HepG2 (cell line): ENCODE data around the gene STEAP3. TPM values are rescaled to one million over a fixed set of nuclear protein-coding genes. Genes with fewer than 3 reads are reported as not detected.

Source experiments
- ATAC-seq: fragments of 200-7000 bp; cut with Tn5 transposase; 3 replicates; pipeline ENCODE4 v1.9.1; 2020; ENCODE audit warnings: mild to moderate bottlenecking, moderate library complexity
- BruUV-seq: library from RNA; stranded (reverse); fragments of 400-500 nt; replicated peaks from 2 replicates; lab custom pipeline; 2021; lab: Mats Ljungman, UMichigan
- CTCF ChIA-PET: fragments of 300-600 bp; formaldehyde crosslinking; extraction: SDS; loops from one replicate; lab custom pipeline; 2021; ENCODE audit warnings: low total read pairs, inconsistent platforms, low intra/inter-chr PET ratio; lab: Yijun Ruan, JAX
- POLR2A ChIA-PET: fragments of 350-600 bp; sonication (Branson Sonifier 250); formaldehyde crosslinking; loops from one replicate; lab custom pipeline; 2020; ENCODE audit warnings: antibody characterized with exemption, inconsistent platforms; lab: Yijun Ruan, JAX
- DNase-seq: peaks from one replicate; pipeline ENCODE4 v3.0.0-alpha.2; 2015; ENCODE audit warnings: low spot score
- FAIRE-seq: peaks from 3 replicates; lab custom pipeline; 2011; peaks lifted over from hg19 to GRCh38; lab: Jason Lieb, UNC
- H2AFZ ChIP-seq: one replicate; pipeline ENCODE4 v1.6.1; 2011; ENCODE audit warnings: low read length, inconsistent platforms
- H3K27ac ChIP-seq: fragments of 300-600 bp; 3 replicates; pipeline ENCODE4 v1.8.0; 2011; ENCODE audit warnings: mixed run types, mild to moderate bottlenecking, mixed read lengths, low read length, inconsistent platforms; ENCODE audit not compliant: insufficient read depth; ENCODE audit errors: extremely low read length
- H3K27me3 ChIP-seq, 2 experiments: fragments of 200-600 bp in 1 of 2; 2 replicates in 1 of 2; 3 replicates in 1 of 2; pipeline versions ENCODE4 v1.6.0 to v1.8.0; 2011; ENCODE audit warnings: low read length in 2 of 2, mild to moderate bottlenecking in 2 of 2, moderate library complexity in 2 of 2, inconsistent platforms in 1 of 2; ENCODE audit not compliant: insufficient read depth in 2 of 2, control insufficient read depth in 1 of 2
- H3K36me3 ChIP-seq, 2 experiments: fragments of 200-600 bp in 1 of 2; replicated peaks in 1 of 2; 2 replicates in 1 of 2; 3 replicates in 1 of 2; pipeline versions ENCODE4 v1.5.1 to v1.8.0; 2011; ENCODE audit warnings: low read length in 2 of 2, inconsistent platforms in 1 of 2; ENCODE audit not compliant: insufficient read depth in 2 of 2, control insufficient read depth in 1 of 2
- H3K4me1 ChIP-seq: 2 replicates; pipeline ENCODE4 v1.5.1; 2012; ENCODE audit warnings: low read length, inconsistent platforms; ENCODE audit not compliant: insufficient read depth
- H3K4me2 ChIP-seq: 2 replicates; pipeline ENCODE4 v1.6.0; 2011; ENCODE audit warnings: low read depth, low read length, inconsistent platforms
- H3K4me3 ChIP-seq, 3 experiments: fragments of 200-600 bp in 1 of 3; sonication (generic), shearing (Covaris generic) in 1 of 3; replicated peaks in 1 of 3; 2 replicates each; pipeline ENCODE4 v1.5.1; 2011 to 2016; ENCODE audit warnings: low read length in 3 of 3, inconsistent platforms in 2 of 3, low read depth in 2 of 3, mild to moderate bottlenecking in 2 of 3, control low read depth in 1 of 3, mixed read lengths in 1 of 3; ENCODE audit not compliant: insufficient read depth in 1 of 3
- H3K79me2 ChIP-seq: one replicate; pipeline ENCODE4 v1.6.1; 2011; ENCODE audit warnings: low read length, inconsistent platforms; ENCODE audit not compliant: insufficient read depth
- H3K9ac ChIP-seq: 2 replicates; pipeline ENCODE4 v1.6.0; 2011; ENCODE audit warnings: mild to moderate bottlenecking, low read depth, low read length, inconsistent platforms; ENCODE audit not compliant: insufficient read depth
- H3K9me3 ChIP-seq: 2 replicates; pipeline ENCODE4 v1.5.1; 2012; ENCODE audit warnings: mild to moderate bottlenecking, low read length
- H4K20me1 ChIP-seq: 2 replicates; pipeline ENCODE4 v1.6.0; 2011; ENCODE audit warnings: inconsistent platforms, mild to moderate bottlenecking, low read length, moderate library complexity; ENCODE audit not compliant: insufficient read depth
- MTF2 ChIP-seq: sonication (generic); formaldehyde crosslinking; IDR thresholded peaks from 2 replicates; pipeline ENCODE4 v1.5.0; 2020; ENCODE audit warnings: missing genetic modification reagents, borderline replicate concordance
- NFATC3 ChIP-seq: sonication (generic); formaldehyde crosslinking; IDR thresholded peaks from 2 replicates; pipeline ENCODE4 v1.5.1; 2020; ENCODE audit warnings: mild to moderate bottlenecking, missing genetic modification reagents
- POGZ ChIP-seq: sonication (generic); formaldehyde crosslinking; IDR thresholded peaks from 2 replicates; pipeline ENCODE4 v1.4.0; 2020; ENCODE audit warnings: mild to moderate bottlenecking, missing genetic modification reagents
- POLR2AphosphoS2 ChIP-seq: IDR thresholded peaks from 2 replicates; pipeline ENCODE4 v1.6.1; 2011; ENCODE audit warnings: low read depth, low read length, improper control_type of control experiment
- TCF7L2 ChIP-seq: IDR thresholded peaks from 2 replicates; pipeline ENCODE4 v1.6.1; 2011; ENCODE audit warnings: mild to moderate bottlenecking, low read depth, low read length, moderate library complexity
- ZKSCAN5 ChIP-seq: sonication (generic); formaldehyde crosslinking; IDR thresholded peaks from 2 replicates; pipeline ENCODE4 v1.5.1; 2020; ENCODE audit warnings: mild to moderate bottlenecking, missing genetic modification reagents
- ZNF382 ChIP-seq: sonication (generic); formaldehyde crosslinking; IDR thresholded peaks from 2 replicates; pipeline ENCODE4 v1.5.0; 2020; ENCODE audit warnings: missing genetic modification reagents, mild to moderate bottlenecking, borderline replicate concordance
- ZNF550 ChIP-seq: sonication (generic); formaldehyde crosslinking; IDR thresholded peaks from 2 replicates; pipeline ENCODE4 v1.4.0; 2020; ENCODE audit warnings: mild to moderate bottlenecking, missing genetic modification reagents, borderline replicate concordance
- WGBS: methylation state at CpG from one replicate; pipeline ENCODE4 v1.1.6; 2017; ENCODE audit warnings: low lambda C conversion rate; 5-methylcytosine and 5-hydroxymethylcytosine counted together
- in situ Hi-C: cut with HindIII; loops from 2 replicates; pipeline ENCODE4 v1.10.0; 2017; ENCODE audit warnings: low pct_unique_long_range_greater_than_20kb; ENCODE audit not compliant: extremely low pct_ligation_motif_present
- intact Hi-C: fragments of 100-400 bp; cut with micrococcal nuclease; formaldehyde crosslinking; loops from one replicate; pipeline ENCODE4 v1.10.0; 2022; ENCODE audit not compliant: unreplicated experiment
- polyA plus RNA-seq, 8 experiments: library from polyadenylated mRNA; depleted of rRNA in 3 of 8; stranded (reverse) in 7 of 8; unstranded in 1 of 8; fragments of >200 nt; fragmentation: Illumina TruSeq in 4 of 8; extraction: Trizol in 4 of 8; gene quantifications; 2 replicates each; pipeline versions ENCODE4 v1.2.1 to v1.2.3, GENCODE V29; 2011 to 2016; ENCODE audit warnings: low read depth in 4 of 8, missing spikeins in 1 of 8, mixed read lengths in 1 of 8; ENCODE audit not compliant: insufficient read depth in 1 of 8
- total RNA-seq, 5 experiments: library from RNA; depleted of rRNA; stranded (reverse); fragments of >200 nt; fragmentation: Illumina TruSeq; extraction: Trizol; gene quantifications; 2 replicates each; pipeline ENCODE4 v1.2.3, GENCODE V29; 2016; ENCODE audit warnings: low read depth in 1 of 5
- TF ChIP-seq, protein P1 (sequence below): sonication (generic); formaldehyde crosslinking; conservative IDR thresholded peaks from 2 replicates; pipeline ENCODE4 v1.8.0; 2022; ENCODE audit warnings: low read depth, missing genetic modification reagents
- TF ChIP-seq, protein P2 (sequence below): sonication (generic); formaldehyde crosslinking; IDR thresholded peaks from 2 replicates; pipeline ENCODE4 v1.4.0; 2020; ENCODE audit warnings: missing genetic modification reagents, borderline replicate concordance
- TF ChIP-seq, protein P3 (sequence below): sonication (generic); formaldehyde crosslinking; IDR thresholded peaks from 2 replicates; pipeline ENCODE4 v1.8.0; 2022; ENCODE audit warnings: mild to moderate bottlenecking, missing genetic modification reagents; ENCODE audit not compliant: insufficient replicate concordance
- TF ChIP-seq, protein P4 (sequence below): sonication (generic); formaldehyde crosslinking; IDR thresholded peaks from 2 replicates; pipeline ENCODE4 v1.5.1; 2020; ENCODE audit warnings: mild to moderate bottlenecking, missing genetic modification reagents, moderate library complexity

STEAP3 gene
- total and polyA plus RNA-seq, 2 of the 13 experiments (the other 11 are each of a cell fraction or from before 2014, with no cell fraction given), result 7.3 to 21.1 TPM

DNA sequence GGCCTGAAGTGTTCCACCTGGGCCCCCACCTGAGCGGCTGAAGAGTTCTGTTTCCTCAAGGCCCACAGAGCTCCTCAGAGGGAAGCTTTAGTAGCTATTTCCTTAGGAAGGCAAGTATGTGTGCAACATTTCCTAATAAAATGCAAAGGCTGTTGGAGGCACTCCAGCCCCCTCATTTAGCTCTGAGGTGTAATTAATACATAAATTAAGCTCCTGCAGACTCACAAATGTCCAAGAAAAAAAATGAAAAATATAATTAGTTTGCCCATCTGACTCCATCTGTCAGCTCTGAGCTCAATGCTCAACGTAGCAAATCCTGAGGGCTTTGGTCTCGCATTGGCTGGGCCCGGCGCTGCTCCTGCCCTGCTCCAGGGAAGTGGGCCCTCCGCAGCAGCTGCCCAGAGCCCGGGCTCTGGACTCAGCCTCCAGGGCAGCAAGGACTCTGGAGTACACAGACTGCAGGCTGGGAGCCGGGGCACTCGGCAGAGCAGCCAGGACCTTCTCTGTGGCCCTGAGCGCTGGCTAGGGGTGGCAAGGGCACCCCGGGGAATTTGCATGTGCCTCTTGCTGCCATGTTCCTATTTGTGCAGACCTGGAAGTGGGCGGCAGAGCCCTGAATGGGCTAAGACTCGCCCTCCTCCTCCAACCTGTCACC lies 41.7 kb upstream of the STEAP3 start:
- no peak overlapping the region for H3K27ac ChIP-seq
- ChIA-PET POLR2A (no interaction called here), CTCF (no interaction called here)
- no peak for FAIRE-seq
- in situ Hi-C loops, result no loop called here
- H3K27me3 ChIP-seq, result peaks cover 0 to 6% of the 10 kb centered on the region in 2 experiments; a peak in 1 of 5 replicates
- H3K4me2 ChIP-seq, result no peak overlapping the region
- H2AFZ ChIP-seq, result no peak overlapping the region
- no peaks in the 10 kb centered on the region for H3K4me1 ChIP-seq
- H3K36me3 ChIP-seq, result no peaks in the 10 kb centered on the region
- intact Hi-C loops, result no loop called here
- H3K9me3 ChIP-seq, result no peaks in the 10 kb centered on the region
- WGBS, result 33% methylated on average over 11 of the region's 13 CpGs
- H3K79me2 ChIP-seq, result no peaks in the 10 kb centered on the region
- no peak overlapping the region for H3K9ac ChIP-seq
- H3K4me3 ChIP-seq, result no peak overlapping the region
- H4K20me1 ChIP-seq, result no peaks in the 10 kb centered on the region
- DNase-seq, result no peak
- BruUV-seq, result no TSS peak
- ATAC-seq, result peak; percentile 22; the same call in 2 of the 3 replicates
- no peak for TF ChIP-seq TCF7L2
- TF ChIP-seq ZKSCAN5 (CRISPR knock-in tag), result no peak
- TF ChIP-seq, protein P1, sequence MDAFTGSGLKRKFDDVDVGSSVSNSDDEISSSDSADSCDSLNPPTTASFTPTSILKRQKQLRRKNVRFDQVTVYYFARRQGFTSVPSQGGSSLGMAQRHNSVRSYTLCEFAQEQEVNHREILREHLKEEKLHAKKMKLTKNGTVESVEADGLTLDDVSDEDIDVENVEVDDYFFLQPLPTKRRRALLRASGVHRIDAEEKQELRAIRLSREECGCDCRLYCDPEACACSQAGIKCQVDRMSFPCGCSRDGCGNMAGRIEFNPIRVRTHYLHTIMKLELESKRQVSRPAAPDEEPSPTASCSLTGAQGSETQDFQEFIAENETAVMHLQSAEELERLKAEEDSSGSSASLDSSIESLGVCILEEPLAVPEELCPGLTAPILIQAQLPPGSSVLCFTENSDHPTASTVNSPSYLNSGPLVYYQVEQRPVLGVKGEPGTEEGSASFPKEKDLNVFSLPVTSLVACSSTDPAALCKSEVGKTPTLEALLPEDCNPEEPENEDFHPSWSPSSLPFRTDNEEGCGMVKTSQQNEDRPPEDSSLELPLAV (CRISPR knock-in tag), result no peak
- TF ChIP-seq MTF2 (CRISPR knock-in tag), result no peak
- TF ChIP-seq POGZ, result no peak
- TF ChIP-seq, protein P2, sequence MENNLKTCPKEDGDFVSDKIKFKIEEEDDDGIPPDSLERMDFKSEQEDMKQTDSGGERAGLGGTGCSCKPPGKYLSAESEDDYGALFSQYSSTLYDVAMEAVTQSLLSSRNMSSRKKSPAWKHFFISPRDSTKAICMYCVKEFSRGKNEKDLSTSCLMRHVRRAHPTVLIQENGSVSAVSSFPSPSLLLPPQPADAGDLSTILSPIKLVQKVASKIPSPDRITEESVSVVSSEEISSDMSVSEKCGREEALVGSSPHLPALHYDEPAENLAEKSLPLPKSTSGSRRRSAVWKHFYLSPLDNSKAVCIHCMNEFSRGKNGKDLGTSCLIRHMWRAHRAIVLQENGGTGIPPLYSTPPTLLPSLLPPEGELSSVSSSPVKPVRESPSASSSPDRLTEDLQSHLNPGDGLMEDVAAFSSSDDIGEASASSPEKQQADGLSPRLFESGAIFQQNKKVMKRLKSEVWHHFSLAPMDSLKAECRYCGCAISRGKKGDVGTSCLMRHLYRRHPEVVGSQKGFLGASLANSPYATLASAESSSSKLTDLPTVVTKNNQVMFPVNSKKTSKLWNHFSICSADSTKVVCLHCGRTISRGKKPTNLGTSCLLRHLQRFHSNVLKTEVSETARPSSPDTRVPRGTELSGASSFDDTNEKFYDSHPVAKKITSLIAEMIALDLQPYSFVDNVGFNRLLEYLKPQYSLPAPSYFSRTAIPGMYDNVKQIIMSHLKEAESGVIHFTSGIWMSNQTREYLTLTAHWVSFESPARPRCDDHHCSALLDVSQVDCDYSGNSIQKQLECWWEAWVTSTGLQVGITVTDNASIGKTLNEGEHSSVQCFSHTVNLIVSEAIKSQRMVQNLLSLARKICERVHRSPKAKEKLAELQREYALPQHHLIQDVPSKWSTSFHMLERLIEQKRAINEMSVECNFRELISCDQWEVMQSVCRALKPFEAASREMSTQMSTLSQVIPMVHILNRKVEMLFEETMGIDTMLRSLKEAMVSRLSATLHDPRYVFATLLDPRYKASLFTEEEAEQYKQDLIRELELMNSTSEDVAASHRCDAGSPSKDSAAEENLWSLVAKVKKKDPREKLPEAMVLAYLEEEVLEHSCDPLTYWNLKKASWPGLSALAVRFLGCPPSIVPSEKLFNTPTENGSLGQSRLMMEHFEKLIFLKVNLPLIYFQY (CRISPR knock-in tag), result no peak
- TF ChIP-seq, protein P3, sequence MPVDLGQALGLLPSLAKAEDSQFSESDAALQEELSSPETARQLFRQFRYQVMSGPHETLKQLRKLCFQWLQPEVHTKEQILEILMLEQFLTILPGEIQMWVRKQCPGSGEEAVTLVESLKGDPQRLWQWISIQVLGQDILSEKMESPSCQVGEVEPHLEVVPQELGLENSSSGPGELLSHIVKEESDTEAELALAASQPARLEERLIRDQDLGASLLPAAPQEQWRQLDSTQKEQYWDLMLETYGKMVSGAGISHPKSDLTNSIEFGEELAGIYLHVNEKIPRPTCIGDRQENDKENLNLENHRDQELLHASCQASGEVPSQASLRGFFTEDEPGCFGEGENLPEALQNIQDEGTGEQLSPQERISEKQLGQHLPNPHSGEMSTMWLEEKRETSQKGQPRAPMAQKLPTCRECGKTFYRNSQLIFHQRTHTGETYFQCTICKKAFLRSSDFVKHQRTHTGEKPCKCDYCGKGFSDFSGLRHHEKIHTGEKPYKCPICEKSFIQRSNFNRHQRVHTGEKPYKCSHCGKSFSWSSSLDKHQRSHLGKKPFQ (CRISPR knock-in tag), result no peak
- TF ChIP-seq, protein P4, sequence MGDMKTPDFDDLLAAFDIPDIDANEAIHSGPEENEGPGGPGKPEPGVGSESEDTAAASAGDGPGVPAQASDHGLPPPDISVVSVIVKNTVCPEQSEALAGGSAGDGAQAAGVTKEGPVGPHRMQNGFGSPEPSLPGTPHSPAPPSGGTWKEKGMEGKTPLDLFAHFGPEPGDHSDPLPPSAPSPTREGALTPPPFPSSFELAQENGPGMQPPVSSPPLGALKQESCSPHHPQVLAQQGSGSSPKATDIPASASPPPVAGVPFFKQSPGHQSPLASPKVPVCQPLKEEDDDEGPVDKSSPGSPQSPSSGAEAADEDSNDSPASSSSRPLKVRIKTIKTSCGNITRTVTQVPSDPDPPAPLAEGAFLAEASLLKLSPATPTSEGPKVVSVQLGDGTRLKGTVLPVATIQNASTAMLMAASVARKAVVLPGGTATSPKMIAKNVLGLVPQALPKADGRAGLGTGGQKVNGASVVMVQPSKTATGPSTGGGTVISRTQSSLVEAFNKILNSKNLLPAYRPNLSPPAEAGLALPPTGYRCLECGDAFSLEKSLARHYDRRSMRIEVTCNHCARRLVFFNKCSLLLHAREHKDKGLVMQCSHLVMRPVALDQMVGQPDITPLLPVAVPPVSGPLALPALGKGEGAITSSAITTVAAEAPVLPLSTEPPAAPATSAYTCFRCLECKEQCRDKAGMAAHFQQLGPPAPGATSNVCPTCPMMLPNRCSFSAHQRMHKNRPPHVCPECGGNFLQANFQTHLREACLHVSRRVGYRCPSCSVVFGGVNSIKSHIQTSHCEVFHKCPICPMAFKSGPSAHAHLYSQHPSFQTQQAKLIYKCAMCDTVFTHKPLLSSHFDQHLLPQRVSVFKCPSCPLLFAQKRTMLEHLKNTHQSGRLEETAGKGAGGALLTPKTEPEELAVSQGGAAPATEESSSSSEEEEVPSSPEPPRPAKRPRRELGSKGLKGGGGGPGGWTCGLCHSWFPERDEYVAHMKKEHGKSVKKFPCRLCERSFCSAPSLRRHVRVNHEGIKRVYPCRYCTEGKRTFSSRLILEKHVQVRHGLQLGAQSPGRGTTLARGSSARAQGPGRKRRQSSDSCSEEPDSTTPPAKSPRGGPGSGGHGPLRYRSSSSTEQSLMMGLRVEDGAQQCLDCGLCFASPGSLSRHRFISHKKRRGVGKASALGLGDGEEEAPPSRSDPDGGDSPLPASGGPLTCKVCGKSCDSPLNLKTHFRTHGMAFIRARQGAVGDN (CRISPR knock-in tag), result no peak
- no peak for TF ChIP-seq NFATC3 (CRISPR knock-in tag)
- no peak for TF ChIP-seq ZNF550 (CRISPR knock-in tag)
- TF ChIP-seq ZNF382 (CRISPR knock-in tag), result no peak
- no peak for TF ChIP-seq POLR2AphosphoS2
